GM19467 (cell line): ENCODE measurements around the gene KCTD5.
A peak's percentile ranks its signal among the peaks of the same experiment; 100 is the strongest.
"Not testable (repeated sequence)": the region's sequence is repeated elsewhere in the genome, so short reads cannot be mapped to it uniquely, and the experiment has no call there.

ENCODE experiments used
- ATAC-seq: cut with Tn5 transposase; IDR thresholded peaks from one replicate; pipeline ENCODE4 v1.9.1; 2021; ENCODE audit warnings: mild to moderate bottlenecking, moderate library complexity; ENCODE audit not compliant: unreplicated experiment

KCTD5 gene, protein sequence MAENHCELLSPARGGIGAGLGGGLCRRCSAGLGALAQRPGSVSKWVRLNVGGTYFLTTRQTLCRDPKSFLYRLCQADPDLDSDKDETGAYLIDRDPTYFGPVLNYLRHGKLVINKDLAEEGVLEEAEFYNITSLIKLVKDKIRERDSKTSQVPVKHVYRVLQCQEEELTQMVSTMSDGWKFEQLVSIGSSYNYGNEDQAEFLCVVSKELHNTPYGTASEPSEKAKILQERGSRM

DNA sequence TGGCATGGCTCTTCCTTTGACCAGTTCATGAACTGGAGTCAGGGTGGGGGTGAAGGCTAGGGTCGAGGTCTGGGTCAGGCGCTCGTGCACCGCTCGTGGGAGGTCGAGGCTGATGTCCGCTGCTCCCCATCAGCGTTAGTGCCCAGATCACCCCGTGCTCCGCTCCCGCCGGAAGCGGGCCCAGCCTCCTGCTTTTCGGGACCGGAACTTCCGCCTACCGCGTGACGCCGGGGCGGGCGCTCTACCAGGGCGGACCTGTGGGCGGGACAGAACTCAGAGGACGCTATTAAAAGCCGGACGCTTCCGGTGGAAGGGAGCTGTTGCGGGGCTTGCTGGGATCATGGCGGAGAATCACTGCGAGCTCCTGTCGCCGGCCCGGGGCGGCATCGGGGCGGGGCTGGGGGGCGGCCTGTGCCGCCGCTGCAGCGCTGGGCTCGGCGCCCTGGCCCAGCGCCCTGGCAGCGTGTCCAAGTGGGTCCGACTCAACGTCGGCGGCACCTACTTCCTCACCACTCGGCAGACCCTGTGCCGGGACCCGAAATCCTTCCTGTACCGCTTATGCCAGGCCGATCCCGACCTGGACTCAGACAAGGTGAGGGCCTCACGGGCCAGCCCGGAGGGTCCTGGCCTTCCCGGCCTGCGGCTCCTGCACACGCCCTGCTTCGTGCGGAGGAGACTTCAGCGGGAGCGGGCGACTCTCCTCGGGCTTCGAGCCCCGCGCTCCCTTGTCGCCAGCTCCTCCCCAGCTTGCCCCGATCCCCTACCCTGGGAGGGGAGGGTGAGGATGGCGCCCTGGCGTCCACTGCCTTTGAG is at the start of gene KCTD5:
KCTD5 (plus strand) TSS at position 315 of the 813 bp plus-strand sequence; CDS start at position 341, 26 bp downstream.
- ATAC-seq: peak; percentile 58

DNA sequence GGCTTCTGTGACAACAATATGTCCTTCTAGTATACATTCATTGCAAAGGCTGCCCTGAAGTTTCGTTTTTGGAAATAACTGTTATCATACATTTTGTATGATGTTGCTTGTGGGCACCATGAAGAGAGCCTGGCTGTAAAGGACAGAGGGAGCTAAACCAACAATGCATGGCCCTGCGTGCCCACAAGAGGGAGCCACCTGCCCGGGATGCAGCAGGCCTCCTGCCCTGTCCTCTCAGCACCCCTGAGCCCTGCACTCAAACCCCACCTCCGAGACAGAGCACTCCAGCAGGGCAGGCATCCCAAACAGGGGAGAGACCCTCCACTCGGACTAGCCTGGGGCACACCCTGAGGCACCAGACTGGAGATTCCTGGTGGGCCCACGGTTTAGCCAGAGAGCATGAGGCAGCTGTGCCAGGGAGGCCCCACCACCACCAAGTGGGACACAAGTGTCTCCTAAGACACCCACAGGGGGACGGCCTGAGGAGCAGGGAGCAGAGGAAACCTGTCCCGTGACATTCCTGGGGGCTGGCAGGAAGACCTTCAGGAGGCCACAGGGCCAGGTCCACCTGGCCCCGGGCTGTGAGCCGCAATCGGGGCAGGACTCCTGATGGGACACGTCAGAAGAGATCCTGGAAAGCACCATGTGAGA is 43.1 kb upstream of the KCTD5 start:
- not testable (repeated sequence) for ATAC-seq

DNA sequence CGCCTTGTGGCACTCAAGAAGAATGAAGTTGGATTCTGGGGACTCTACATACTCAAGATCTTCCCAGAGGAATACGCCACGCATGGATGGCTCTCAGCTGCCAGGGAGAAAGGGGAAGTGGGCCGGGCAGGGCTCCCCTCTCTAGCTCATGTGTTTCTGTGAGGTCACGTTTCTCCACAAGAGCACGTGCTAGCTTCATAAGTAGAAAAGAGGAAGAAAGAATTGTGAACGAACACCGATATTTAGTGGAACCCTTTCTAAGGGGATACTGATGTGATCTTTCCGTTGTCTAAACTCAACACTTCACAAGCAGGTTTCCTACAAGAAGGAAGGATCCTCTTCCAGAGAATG is 42.6 kb upstream of the KCTD5 start:
- not testable (repeated sequence) for ATAC-seq

DNA sequence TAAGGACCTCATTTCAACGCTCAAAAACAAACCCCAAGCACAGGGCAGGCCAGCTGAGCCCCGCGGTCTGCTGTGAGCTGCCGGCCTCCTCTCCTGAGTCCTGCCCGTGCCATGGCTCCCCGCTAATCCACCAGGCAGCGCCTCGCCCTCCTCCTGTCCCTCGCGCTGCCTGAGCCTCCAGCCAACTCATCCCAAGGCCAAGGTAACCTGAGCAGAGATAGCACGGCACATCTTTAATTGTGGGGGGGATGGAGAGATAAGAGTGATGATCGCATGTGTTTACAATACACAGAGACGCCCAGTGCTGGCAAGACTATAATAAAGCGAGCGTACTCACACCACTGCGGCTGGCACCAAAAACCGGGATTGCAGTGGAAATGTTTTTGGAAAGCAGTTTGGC is 39.8 kb upstream of the KCTD5 start:
- not testable (repeated sequence) for ATAC-seq

DNA sequence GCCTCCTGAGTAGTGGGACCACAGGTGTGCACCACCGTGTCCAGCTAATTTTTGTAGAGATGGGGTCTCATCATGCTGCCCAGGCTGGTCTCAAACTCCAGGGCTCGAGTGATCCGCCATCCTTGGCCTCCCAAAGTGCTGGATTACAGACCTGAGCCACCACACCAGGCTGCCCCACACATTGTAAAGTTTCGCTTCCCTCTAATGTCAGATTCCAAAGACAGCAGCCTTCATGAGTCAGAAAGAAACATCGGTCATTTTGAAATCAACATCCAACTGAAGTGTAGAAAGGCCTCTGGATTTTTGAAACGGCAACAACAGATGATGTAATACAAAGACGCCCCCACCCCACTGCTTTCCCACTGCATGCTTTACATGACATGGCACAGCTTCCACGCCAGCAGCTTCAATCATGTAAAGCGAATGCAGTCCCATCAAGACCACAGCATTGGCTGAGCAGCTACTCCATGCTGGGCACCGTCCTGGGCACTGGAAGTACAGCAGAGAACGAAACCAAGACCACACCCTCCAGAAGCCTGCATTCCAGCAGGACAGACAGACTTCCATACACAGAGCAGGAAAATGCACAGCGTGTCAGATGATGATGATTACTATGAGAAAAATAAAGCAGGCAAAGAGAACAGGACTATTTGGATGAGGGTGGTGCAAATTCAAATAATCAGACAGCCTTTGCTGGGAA is 37.4 kb upstream of the KCTD5 start:
- not testable (repeated sequence) for ATAC-seq

DNA sequence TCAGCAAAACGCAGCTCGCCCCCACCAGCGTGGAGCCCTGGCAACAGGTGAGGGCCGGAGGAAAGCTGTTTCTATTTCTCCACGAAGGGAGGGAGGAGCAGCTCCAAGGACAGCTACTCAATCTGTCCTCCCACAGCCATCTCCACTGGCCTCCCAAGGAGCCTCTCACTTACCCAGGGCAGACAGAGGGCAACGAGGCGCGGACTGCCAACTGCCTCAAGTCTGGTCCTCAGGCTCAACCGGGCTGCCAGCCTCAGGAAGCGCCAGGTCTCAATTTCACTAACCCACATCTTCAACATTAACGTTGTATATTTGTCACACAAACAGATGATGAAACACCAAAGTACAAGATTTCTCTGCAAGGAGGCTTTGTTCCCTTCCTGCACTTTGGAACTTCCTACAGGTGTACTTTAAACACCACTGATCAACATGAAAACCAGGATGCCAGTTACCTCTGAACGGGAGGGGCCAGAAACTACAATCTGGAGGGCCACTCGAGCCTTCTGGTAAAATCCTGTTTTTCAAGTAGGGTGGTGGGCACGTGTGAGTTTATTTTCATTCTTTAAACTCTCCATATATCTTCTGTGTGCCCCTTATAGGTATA is 31.0 kb upstream of the KCTD5 start:
- ATAC-seq: not testable (repeated sequence)

DNA sequence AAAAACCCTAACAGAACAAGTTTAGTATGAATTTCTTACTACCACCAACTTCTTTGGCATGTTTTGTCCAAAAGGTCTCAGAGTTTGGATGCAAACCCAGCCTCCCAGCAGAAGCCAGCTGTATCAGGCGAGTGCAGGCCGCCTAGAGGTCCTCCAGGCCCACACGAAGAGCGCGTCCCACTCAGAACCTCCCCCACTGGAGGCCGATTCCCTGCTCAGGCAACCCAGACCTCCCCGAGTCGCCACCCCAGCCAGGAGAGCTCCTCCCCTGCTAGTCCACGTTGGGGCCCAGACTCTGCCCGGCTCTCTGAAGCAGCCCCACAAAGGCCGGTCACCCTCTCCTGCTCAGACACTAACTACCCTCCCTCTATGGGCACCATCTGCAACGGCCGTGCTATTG is 28.4 kb upstream of the KCTD5 start:
- ATAC-seq: not testable (repeated sequence)

DNA sequence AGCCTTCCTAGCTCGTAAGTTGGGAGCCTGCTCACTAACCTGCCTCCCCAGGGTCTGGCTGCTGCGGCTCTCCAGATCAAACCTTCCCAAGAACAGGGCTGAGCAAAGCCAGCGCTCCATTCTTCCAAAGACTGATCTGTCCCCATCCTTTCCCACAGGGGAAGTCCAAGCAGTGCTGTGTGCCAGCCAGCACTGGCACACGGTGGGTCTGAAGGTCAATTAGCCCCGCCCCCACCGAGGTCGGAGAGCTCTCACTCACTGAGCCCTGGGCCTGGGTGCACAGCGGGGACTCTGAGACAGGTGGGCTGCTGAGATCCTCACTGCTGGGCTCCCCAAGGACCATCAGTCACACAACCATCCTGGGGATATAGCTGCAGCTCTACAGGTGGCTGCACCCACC is 27.4 kb upstream of the KCTD5 start:
- not testable (repeated sequence) for ATAC-seq

DNA sequence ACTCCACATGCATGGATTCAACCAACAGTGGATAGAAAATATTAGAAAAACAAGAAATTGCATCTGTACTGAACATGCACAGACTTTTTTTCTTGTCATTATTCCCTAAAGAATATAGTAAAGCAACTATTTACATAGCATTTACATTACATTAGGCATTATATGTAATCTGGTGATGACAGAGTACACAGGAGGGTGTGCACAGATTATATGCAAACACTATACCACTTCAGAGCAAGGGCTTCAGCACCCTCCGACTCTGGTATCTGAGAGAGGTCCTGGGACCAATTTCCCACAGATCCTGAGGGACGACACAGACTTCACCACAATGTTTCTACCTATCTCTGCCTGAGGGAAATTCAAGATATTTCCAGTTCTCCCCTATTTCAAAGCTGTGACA is 25.3 kb upstream of the KCTD5 start:
- ATAC-seq: no peak

DNA sequence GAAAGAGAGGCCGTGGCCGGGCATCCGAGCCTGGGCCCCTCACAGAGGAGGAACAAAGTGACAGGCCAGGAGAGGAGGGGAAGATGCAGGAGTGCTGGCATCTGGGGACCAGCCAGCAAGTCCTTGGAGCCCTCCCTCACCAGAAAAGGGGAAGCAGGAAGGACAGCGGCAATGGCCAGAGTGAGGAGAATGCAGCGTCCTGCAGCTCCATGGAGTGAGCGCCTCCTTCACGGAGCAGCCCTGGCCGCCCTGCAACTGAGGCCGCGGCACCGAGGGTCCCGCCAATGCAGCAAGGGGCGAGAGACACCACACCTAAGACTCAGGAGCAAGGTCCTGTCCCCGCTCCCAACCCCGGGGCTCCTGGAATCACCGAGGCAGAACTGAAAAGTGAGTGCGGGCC is 24.5 kb upstream of the KCTD5 start:
- ATAC-seq: not testable (repeated sequence)

DNA sequence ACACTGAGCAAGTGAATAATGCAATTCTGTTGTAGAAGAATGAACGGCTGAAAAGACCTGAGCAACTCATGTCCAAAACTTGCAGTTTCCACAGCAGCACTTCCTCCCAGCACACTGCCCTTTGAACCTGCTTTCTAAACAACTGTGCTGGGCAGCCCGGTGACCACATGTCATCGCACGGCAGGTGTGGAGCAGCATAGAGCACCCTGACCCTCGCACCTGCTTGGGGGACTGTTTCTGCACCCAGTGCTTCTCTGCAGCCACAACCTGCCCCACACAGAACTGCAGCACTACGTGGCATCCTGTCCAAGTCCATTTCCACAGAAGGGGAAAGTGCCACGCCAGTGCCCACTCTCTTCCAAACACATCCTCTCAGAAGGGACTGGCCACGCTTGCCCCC is 22.8 kb upstream of the KCTD5 start:
- not testable (repeated sequence) for ATAC-seq

DNA sequence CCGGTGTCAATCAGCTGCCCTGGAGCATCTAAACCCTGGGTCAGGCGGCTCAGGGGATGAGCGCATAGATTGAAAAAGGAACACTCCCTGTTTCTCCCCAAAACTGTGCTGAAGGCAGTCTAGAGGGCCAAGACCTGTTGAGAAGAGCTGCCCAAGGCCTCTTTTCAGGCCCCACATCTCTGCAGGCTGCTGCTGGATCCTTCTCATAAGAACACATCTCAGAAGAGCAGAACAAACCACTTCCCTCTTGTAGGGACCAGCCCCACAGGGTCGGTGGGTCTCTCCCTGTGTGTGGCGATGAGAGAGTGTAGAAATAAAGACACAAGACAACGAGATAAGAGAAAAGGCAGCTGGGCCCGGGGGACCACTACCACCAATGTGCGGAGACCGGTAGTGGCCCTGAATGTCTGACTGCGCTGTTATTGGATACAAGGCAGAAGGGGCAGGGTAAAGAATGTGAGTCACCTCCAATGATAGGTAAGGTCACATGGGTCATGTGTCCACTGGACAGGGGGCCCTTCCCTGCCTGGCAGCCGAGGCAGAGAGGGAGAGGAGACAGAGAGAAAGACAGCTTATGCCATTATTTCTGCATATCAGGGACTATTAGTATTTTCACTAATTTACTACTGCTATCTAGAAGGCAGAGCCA is 22.2 kb upstream of the KCTD5 start:
- not testable (repeated sequence) for ATAC-seq

DNA sequence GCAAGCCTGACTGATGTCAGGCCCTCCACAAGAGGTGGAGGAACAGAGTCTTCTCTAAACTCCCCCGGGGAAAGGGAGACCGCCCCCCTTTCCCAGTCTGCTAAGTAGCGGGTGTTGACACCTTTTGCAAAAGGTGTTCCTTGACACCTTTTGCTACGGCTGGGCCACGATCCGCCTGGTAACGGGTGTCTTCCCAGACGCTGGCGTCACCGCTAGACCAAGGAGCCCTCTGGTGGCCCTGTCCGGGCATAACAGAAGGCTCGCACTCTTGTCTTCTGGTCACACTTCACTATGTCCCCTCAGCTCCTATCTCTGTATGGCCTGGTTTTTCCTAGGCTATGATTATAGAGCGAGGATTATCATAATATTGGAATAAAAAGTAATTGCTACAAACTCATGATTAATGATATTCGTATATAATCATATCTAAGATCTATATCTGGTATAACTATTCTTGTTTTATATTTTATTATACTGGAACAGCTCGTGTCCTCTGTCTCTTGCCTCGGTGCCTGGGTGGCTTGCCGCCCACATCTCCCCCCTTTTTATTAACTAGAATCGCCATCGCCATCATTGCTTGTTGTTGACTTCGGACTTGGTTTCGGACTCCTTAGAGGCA is 21.5 kb upstream of the KCTD5 start:
- ATAC-seq: not testable (repeated sequence)

DNA sequence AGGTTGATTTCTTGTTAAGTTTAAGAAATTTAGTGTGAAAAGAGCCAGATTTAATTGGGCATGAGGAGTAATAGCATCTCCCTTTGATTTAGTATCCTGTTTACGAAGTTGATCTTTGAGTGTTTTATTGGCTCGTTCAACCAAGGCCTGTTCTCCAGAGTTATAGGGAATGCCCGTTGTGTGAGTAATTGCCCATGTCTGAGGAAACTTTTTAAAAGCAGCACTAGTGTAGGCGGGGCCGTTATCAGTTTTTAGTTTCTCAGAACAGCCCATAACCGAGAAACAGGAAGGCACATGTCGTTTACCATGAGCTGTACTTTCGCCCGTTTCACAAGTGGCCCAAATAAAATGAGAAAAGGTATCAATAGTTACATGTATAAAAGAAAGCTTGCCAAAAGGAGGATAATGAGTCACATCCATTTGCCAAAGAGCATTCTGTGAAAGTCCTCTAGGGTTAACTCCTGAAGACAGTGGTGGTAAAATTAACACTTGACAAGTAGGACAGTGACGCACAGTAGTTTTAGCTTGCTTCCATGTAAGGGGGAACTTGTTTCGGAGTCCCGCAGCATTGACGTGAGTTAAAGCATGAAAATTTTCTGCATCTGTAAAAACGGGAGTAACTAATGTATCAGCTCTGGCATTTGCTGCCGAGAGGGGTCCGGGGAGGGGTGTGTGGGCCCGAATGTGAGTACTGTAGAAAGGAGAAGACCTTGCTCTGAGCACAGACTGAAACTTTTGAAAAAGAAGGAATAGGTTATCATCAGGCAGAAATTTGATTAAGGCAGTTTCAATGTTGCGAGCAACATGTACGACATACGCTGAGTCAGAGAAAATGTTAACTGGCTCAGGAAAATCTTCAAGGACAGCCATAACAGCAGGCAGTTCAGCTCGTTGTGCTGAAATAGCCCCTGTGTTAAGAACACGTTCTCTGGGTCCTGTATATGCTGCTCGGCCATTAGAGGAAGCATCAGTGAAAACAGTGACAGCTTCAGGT is 18.5 kb upstream of the KCTD5 start:
- ATAC-seq: no peak

DNA sequence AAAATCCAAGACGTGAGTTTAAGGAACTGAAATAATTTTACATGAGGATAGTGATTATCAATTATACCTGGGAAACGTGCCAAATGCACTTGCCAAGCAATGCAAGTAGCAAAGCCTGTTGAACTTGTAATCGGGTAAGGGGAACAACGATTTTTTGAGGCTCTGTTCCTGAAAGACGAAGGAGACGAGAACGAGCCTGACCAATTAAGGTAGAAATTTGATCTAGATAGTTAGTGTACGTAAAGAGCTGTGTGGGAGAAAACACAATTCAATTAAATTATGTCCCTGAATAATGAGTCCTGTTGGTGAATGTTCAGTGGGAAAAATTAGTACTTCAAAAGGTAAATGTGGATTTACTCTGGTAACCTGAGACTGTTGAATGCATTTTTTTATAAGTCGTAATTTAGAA is 17.7 kb upstream of the KCTD5 start:
- no peak for ATAC-seq

DNA sequence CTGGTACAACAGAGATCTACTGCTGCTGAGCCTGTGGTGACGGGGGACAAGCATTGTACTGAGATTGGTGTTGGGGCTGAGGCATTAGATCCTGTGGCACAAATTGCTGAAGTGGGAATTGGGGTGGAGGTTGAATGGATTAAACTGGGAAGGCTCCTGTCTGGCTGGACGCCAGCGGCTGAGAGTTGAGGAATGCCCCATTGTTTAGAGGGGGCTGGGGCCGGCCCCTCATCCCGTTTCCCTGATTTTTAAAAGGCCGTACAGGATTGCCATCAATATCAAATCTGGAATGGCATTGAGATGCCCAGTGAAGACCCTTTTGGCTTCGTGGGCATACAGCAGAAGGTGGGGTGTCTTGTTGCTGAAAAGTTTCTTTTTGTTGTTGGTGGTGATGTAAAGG is 15.7 kb upstream of the KCTD5 start:
- not testable (repeated sequence) for ATAC-seq

DNA sequence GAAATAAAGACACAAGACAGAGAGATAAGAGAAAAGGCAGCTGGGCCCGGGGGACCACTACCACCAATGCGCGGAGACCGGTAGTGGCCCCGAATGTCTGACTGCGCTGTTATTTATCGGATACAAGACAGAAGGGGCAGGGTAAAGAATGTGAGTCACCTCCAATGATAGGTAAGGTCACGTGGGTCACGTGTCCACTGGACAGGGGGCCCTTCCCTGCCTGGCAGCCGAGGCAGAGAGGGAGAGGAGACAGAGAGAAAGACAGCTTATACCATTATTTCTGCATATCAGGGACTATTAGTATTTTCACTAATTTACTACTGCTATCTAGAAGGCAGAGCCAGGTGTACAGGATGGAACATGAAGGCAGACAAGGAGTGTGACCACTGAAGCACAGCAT is 12.7 kb upstream of the KCTD5 start:
- ATAC-seq: not testable (repeated sequence)

DNA sequence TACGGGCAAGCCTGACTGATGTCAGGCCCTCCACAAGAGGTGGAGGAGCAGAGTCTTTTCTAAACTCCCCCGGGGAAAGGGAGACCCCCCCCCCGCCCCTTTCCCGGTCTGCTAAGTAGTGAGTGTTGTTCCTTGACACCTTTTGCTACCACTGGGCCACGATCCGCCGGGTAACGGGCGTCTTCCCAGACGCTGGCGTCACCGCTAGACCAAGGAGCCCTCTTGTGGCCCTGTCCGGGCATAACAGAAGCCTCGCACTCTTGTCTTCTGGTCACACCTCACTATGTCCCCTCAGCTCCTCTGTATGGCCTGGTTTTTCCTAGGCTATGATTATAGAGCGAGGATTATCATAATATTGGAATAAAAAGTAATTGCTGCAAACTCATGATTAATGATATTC is 12.3 kb upstream of the KCTD5 start:
- ATAC-seq: not testable (repeated sequence)

DNA sequence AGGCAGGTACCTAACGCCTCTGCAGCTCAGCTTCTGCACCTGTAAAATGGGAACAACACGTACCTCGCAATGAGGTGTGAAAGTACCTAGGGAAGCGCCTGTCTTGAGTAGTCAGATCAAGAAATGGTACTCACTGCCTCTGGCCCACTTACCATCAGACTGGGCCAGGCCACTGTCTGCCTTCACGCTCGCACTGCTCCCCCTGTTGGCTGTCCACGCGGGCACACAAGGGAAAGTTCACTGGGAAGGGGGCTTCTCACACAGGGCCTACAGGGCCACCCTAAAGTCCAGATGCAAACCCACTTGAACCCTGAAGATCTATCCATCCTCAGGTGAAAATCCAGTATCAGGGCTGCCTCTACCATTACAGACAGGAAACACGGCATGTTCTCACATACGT is 11.1 kb upstream of the KCTD5 start:
- not testable (repeated sequence) for ATAC-seq
